ENCODE data around the gene NOX5.

DNA sequence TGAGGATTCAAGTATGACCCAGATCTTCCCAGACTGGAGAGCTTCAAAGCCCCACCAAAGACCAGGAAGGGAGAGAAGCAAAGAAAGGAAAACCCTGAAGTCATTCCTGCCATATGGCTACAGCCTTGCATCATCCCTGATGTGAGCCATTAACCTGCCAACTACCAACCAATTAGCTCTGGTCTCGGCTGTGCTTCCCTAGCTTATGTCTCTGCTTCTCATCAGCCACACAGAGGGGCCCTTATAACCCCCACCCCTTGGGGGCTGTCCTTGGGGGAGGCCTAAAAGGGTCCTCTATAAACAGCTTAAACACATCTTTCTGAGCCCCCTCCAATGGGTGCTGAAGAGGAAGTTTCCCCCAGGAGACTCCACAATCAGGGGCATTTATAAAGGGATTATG, 52.8 kb downstream of the NOX5 start:
- TF ChIP-seq CTCF (IDR thresholded peaks at IDR 0.05; ENCODE audit: insufficient read depth, low read depth, low read length) (no peak), EZH2 (IDR thresholded peaks at IDR 0.05; ENCODE audit: insufficient read depth, low read length) (no peak)
